ENCODE measurements around the gene TOMM40.

Gene TOMM40

GRCh38 chr19:44931541-44931940 lies 40.5 kb downstream of the TOMM40 start:
- no peak for DNase-seq

- no peak for DNase-seq
Observed at GRCh38 chr19:44939668-44940067, 48.6 kb downstream of the TOMM40 start.

GRCh38 chr19:44942067-44942571 lies 51.1 kb downstream of the TOMM40 start, which contains the start of gene APOC4:
Gene APOC4 (plus strand): TSS chr19:44942237. CDS start chr19:44942278, 41 bp downstream.
- no peak for DNase-seq

GRCh38 chr19:44943801-44944249 lies 52.8 kb downstream of the TOMM40 start:
- DNase-seq = no peak

DNA sequence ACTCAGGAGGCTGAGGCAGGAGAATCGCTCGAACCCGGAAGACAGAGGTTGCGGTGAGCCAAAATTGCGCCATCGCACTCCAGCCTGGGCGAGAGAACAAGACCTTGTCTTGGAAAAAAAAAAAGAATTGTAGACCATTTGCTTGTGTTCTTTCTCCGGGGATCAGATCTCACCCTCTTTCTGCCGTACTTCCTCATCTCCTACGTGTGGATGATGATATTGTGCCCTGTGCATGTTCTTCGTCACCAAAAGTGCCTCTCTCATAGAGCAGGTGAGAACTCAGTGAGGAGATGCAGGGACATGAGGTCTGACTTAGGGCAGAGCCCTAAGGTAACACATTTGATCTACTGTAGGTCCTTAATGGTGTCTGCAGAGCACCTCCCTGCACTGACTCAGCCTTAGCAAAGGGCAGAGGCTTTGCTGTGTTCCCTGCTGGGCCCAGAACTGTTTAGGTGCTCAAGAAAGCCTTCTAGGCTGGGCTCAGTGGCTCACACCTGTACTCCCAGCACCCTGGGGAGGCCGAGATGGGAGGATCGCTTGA lies 56.1 kb downstream of the TOMM40 start:
- no peak for DNase-seq

DNA sequence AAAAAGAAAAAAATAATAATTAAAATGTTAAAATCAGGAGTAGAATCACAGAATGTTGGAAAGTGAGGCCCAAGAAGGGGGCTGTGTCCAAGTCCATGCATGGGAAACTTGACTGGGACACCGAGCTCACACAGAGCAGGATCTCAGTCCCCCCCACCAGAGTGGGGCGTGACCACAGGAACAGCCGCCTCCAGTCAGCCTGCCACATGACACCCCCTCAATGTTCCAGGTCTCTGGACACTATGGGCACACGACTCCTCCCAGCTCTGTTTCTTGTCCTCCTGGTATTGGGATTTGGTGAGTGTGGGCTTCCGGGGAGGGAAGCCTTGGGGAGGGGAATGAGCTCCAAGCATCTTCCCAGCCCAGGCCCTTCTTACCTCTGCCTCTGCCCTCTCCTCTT lies 57.2 kb downstream of the TOMM40 start:
- no peak for DNase-seq

DNA sequence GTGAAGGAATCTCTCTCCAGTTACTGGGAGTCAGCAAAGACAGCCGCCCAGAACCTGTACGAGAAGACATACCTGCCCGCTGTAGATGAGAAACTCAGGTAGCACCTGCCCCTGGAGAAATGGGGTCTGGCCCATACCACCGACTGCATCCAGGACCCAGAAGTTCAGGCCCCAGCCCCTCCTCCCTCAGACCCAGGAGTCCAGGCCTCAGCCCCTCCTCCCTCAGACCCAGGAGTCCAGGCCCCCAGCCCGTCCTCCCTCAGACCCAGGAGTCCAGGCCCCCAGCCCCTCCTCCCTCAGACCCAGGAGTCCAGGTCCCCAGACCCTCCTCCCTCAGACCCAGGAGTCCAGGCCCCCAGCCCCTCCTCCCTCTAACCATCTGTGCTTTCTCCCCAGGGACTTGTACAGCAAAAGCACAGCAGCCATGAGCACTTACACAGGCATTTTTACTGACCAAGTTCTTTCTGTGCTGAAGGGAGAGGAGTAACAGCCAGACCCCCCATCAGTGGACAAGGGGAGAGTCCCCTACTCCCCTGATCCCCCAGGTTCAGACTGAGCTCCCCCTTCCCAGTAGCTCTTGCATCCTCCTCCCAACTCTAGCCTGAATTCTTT lies 57.8 kb downstream of the TOMM40 start:
- DNase-seq = no peak

- no peak for DNase-seq
Observed at GRCh38 chr19:44949550-44949949, 58.5 kb downstream of the TOMM40 start.

DNA sequence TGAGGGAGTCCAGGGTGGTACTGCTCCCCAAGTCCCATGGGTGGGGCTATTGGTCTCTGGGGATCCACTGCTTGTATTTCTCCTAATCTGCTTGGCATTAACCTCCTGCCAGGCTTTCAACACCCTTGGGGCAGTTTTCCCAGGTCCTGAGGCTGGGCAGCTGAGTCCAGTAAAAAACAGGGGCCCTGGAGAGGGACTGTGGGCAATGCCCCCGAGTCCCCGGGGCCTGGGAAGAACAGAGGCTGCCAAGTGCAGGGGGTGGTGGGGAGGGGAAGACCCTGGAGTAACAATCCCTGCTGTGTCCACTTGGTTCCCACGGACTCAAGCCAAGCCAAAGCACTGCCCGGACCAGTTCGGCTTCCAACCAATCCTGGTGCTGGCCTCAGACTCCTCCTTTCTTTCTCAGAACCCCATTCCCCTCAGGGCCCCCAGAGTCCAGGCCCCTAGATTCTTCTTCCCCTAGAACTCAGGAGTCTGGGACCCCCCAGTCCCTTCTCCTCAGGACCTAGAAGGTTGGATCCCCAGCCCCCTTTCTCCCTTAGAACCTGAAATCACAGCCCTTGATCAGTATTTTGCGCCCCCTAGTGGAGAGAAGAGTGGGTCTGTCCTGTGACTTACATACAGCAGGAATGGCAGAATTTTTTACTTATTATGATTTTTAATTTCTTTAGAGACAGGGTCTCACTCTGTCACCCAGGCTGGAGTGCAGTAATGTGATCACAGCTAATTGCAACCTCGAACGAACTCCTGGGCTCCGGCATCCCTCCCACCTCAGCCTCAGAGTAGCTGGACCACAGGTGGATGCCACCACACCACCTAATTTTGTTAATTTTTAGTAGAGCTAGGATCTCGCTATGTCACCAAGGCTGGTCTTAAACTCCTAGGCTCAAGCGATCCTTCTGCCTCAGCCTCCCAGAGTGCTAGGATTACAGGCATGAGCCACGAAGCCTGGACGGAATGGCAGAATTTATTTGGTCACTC lies 60.4 kb downstream of the TOMM40 start:
- peak; percentile 28 for DNase-seq

Data from stimulated activated CD4-positive, alpha-beta T cell treated with anti-CD3 and anti-CD28 coated beads, Interleukin-12 subunit alpha, Interleukin-12 subunit beta, amount 100 ng/mL, for 4 hours (primary cell).